Measurements from ENCODE around the gene GPR62.
"Not testable (repeated sequence)": the region's sequence is repeated elsewhere in the genome, so short reads cannot be mapped to it uniquely, and the experiment has no call there.

Gene GPR62, protein sequence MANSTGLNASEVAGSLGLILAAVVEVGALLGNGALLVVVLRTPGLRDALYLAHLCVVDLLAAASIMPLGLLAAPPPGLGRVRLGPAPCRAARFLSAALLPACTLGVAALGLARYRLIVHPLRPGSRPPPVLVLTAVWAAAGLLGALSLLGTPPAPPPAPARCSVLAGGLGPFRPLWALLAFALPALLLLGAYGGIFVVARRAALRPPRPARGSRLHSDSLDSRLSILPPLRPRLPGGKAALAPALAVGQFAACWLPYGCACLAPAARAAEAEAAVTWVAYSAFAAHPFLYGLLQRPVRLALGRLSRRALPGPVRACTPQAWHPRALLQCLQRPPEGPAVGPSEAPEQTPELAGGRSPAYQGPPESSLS

DNA sequence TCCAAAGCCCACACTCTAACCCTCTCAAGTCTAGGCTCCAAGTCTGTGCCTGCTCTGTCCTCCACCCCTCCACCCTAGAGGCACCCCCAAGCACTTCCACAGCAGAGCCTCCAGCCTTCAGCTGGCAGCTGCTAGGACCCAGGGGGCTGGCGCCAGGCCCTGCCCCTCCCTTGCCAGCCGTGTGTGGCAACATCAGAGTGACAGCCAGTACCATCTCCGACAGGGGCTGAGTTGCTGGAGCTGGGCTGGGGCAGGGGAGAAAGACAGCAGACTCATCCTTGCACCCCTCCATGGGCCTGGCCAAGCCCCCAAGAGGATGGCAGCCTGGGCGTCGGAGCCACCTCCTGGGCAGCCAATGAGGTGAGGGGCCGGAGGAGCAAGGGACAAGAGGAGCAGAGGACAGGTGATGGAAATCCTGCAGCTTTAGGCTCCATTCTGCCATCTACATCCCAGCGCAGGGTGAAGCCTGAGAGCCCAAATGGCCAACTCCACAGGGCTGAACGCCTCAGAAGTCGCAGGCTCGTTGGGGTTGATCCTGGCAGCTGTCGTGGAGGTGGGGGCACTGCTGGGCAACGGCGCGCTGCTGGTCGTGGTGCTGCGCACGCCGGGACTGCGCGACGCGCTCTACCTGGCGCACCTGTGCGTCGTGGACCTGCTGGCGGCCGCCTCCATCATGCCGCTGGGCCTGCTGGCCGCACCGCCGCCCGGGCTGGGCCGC is at the start of gene GPR62:
GPR62 (plus strand) TSS at position 207 of the 718 bp plus-strand sequence; CDS start at position 479, 272 bp downstream.
- DNase-seq (ENCODE audit: low spot score), result no peak

DNA sequence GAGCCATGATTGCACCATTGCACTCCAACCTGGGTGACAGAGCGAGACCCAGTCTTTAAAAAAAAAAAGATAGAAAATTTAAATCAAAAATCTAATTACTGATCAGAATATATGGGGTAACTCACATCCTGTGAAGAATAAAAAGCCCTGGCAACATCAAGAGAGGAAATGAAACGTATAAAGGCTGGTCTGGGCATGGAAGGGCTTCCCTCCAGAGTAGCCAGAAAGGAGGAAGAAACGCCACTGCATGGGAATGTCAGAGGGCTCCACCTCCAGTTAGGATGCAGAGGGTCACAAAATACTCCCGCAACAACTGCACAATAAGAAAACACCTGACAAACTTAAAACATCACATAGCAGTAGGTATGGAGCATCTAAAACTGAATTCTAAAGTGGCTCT is 47.2 kb upstream of the GPR62 start:
- DNase-seq (ENCODE audit: low spot score), result no peak

GRCh38 chr3:51916418-51916817 is 38.8 kb upstream of the GPR62 start:
- DNase-seq (ENCODE audit: low spot score), result no peak

GRCh38 chr3:51921081-51921578 is 34.1 kb upstream of the GPR62 start:
- DNase-seq (ENCODE audit: low spot score), result no peak

DNA sequence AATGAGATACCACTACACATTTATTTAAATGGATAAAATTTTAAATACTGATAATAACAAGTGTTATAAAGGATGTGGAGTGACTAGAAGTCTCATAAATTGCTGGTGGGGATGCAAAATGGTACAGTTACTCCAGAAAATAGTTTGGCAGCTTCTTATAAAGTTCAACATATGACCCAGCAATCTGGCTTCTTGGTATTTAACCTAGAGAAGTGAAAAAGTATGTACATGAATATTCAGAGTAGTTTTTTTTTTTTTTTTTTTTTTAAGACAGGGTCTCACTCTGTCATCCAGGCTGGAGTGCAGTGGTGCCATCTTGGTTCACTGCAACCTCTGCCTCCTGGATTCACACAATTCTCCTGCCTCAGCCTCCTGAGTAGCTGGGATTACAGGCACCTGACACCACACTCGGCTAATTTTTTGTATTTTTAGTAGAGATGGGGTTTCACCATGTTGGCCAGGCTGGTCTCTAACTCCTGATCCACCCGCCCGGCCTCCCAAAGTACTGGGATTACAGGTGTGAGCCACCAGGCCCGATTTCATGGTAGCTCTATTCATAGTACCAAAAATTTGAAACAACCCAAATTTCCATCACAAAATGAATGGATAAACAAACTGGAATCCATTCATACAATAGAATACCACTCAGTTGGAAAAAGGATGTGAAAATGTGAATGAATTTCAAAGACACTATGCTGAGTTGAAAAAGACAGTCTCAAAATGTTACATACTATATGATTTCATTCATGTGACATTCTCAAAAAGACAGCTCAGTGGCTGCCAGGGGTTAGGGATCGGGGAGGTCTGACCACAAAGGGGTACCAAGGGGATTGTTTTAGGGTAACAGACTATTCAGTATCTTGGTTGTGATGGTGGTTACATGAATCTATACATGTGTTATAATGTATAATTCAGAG is 27.9 kb upstream of the GPR62 start:
- no peak for DNase-seq (ENCODE audit: low spot score)

GRCh38 chr3:51928438-51928837 is 26.7 kb upstream of the GPR62 start:
- DNase-seq (ENCODE audit: low spot score), result no peak

DNA sequence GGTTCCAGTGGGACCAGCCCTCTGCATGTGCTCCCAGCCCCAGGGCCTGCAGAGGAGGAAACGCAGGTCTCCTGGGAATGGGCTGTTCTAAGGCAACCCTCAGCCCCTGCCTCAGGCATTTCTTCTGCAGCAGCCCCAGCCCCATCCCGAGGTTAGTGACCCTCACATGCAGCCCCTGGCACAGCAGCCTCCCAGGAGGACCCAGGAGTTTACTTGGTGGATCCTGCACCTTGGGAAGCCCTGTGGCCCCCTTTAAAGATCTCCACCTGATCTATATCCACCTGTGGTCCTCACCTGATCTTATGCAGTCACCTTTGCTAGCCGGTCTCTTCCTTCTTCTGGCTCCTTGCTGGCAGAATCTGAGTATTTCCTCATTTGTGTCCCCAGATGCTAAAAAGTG is 26.2 kb upstream of the GPR62 start:
- DNase-seq (ENCODE audit: low spot score), result not testable (repeated sequence)

GRCh38 chr3:51929420-51930003 is 25.7 kb upstream of the GPR62 start:
- no peak for DNase-seq (ENCODE audit: low spot score)

DNA sequence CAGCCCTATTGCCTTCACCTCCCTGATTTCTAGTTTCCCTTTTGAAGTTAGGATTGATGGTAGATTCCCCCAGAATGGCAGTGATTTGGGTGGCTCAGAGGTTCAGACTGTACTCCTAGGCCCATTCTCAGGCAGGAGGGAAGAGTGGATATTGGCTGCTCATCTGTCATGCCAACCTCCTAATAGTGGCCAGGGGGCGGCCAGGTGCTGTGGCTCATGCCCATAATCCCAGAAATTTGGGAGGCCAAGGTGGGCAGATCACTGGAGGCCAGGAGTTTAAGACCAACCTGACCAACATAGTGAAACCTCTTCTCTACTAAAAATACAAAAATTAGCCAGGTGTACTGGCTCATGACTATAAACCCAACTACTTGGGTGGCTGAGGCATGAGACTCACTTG is 24.7 kb upstream of the GPR62 start:
- DNase-seq (ENCODE audit: low spot score), result no peak

DNA sequence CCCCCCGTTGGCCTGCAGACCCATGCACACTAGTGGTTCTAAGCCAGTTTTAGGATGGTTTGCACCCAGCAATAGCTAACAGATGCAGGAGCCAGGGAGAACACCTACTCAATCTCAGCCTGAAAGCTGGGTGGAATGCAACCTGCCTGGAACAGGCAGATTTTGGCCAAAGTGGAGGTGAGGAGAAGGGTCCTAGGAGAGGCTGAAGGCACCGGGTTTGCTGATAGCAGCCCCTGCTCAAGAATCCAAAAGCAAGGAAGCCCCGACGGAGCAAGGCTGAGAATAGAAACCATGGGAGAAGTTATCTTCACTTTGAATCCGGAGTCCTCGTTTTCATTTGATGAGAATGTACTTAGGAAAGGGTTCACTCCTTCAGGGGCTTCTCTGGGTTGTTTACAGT is 23.4 kb upstream of the GPR62 start:
- no peak for DNase-seq (ENCODE audit: low spot score)

- DNase-seq (ENCODE audit: low spot score), result no peak
These were observed 22.5 kb upstream of the GPR62 start for GRCh38 chr3:51932471-51933370.

DNA sequence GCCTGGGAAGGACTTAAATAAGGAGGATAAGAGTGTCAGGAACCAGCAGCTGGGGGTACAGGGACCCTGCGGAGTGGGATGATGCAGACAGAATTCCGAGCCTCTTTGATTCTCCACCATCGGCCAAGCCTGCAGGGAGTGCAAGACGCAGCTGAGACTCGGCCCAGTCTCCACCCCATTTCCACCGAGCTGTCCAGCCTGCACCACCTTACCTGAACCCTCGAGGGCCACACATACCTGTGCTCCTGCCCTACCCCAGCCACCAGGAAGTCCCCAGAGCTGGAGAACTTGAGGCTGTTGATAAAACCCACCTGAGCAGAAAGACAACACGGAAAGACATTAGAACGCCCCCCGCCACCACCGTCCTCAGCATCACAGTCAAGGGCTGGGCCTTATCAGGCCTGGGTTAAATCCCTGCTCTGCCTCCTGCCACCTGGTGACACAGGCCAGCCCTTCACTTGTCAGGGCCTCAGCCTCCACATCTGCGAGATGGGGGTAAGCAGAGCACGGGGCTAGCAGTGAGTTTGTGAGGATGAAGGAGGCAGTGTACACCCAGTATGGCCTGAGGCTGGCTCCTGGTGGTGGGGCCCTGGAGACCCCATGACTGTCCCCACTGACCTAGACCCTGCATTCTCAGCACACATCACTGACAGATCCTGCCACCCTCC is 21.6 kb upstream of the GPR62 start:
- no peak for DNase-seq (ENCODE audit: low spot score)

GRCh38 chr3:51934139-51934850 is 20.9 kb upstream of the GPR62 start:
- no peak for DNase-seq (ENCODE audit: low spot score)

DNA sequence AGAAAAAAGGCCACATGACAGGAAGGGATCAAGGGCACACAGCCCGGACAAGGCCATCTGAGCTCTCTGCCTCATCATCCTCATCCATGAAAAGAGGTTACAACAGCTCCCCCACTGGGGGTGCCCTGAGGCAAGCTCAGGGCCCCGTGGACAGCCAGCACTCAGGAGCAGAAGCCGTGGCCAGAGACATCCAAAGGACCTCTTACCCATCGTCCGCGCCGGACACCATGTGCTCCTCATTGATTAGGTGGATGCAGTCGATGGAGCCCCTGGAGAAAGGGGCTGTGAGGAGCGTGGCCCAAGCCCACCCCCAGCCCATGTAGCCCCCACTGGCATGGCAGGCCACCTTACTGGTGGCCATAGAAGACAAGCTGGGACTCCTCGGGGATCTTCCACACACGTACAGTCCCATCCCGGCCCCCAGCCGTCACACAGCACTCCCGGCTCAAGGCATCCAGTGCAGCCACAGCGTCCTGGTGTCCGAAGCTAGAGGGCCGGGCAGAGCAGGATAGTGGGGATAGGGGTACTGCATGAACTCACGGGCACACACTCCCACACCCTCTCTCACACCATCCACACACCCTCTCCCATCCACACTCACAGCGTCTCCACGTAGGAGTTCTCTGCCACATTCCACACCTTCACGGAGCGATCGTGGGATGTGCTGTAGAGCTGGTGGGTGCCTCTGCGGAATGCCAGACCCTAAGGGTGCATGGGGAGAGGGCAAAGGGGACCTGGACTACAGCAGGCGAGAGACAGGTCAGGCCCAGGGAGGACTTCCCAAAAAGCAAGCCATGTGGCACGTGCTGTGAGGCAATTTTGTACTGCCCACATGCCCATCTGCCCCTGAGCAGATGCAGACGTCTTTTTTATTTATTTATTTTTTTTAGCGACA is 19.9 kb upstream of the GPR62 start:
- DNase-seq (ENCODE audit: low spot score), result no peak

- DNase-seq (ENCODE audit: low spot score), result no peak
These were observed 19.1 kb upstream of the GPR62 start for GRCh38 chr3:51935886-51936755.

GRCh38 chr3:51937014-51937413 is 18.2 kb upstream of the GPR62 start:
- DNase-seq (ENCODE audit: low spot score), result no peak

- DNase-seq (ENCODE audit: low spot score), result no peak
These were observed 17.4 kb upstream of the GPR62 start for GRCh38 chr3:51937611-51938450.
